Measurements from ENCODE around the gene CABP1.

DNA sequence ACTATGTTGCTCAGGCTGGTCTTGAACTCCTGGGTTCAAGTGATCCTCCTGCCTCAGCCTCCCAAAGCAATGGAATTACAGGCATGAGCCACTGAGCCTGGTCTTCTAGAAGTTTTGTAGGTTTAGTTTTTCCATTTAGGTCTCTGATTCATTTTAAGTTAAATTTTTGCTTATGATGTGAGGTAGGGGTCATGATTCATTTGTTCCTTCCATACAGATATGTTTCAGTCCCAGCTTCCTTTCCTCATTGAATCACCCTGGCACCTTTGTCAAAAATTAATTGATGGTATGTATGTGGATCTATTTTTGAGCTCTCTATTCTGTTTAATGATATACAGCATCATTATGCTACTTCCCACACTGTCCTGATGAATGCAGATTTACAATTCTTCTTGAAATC, 25.6 kb upstream of the CABP1 start:
- TF ChIP-seq, protein P1, sequence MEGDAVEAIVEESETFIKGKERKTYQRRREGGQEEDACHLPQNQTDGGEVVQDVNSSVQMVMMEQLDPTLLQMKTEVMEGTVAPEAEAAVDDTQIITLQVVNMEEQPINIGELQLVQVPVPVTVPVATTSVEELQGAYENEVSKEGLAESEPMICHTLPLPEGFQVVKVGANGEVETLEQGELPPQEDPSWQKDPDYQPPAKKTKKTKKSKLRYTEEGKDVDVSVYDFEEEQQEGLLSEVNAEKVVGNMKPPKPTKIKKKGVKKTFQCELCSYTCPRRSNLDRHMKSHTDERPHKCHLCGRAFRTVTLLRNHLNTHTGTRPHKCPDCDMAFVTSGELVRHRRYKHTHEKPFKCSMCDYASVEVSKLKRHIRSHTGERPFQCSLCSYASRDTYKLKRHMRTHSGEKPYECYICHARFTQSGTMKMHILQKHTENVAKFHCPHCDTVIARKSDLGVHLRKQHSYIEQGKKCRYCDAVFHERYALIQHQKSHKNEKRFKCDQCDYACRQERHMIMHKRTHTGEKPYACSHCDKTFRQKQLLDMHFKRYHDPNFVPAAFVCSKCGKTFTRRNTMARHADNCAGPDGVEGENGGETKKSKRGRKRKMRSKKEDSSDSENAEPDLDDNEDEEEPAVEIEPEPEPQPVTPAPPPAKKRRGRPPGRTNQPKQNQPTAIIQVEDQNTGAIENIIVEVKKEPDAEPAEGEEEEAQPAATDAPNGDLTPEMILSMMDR (IDR thresholded peaks at IDR 0.05; ENCODE audit: low read depth, low read length, missing input control) = no peak
- TF ChIP-seq, protein P2, sequence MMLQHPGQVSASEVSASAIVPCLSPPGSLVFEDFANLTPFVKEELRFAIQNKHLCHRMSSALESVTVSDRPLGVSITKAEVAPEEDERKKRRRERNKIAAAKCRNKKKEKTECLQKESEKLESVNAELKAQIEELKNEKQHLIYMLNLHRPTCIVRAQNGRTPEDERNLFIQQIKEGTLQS (IDR thresholded peaks at IDR 0.05) = no peak
- TF ChIP-seq GABPA (IDR thresholded peaks at IDR 0.05 in 1 of 2, conservative IDR thresholded peaks at IDR 0.05 in 1 of 2) (no peak), JUND (IDR thresholded peaks at IDR 0.05) (no peak), FOXA2 (IDR thresholded peaks at IDR 0.05) (no peak), YY1 (IDR thresholded peaks at IDR 0.05) (no peak), SP1 (IDR thresholded peaks at IDR 0.05) (no peak), FOXA1 (IDR thresholded peaks at IDR 0.05) (no peak), TAF1 (conservative IDR thresholded peaks at IDR 0.05) (no peak)
- TF ChIP-seq, protein P3, sequence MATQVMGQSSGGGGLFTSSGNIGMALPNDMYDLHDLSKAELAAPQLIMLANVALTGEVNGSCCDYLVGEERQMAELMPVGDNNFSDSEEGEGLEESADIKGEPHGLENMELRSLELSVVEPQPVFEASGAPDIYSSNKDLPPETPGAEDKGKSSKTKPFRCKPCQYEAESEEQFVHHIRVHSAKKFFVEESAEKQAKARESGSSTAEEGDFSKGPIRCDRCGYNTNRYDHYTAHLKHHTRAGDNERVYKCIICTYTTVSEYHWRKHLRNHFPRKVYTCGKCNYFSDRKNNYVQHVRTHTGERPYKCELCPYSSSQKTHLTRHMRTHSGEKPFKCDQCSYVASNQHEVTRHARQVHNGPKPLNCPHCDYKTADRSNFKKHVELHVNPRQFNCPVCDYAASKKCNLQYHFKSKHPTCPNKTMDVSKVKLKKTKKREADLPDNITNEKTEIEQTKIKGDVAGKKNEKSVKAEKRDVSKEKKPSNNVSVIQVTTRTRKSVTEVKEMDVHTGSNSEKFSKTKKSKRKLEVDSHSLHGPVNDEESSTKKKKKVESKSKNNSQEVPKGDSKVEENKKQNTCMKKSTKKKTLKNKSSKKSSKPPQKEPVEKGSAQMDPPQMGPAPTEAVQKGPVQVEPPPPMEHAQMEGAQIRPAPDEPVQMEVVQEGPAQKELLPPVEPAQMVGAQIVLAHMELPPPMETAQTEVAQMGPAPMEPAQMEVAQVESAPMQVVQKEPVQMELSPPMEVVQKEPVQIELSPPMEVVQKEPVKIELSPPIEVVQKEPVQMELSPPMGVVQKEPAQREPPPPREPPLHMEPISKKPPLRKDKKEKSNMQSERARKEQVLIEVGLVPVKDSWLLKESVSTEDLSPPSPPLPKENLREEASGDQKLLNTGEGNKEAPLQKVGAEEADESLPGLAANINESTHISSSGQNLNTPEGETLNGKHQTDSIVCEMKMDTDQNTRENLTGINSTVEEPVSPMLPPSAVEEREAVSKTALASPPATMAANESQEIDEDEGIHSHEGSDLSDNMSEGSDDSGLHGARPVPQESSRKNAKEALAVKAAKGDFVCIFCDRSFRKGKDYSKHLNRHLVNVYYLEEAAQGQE (IDR thresholded peaks at IDR 0.05) = no peak
